Upper lobe of left lung (tissue), 6 donors: ENCODE data around the gene CCDC18. TPM values are rescaled to one million over a fixed set of nuclear protein-coding genes. Genes with fewer than 3 reads are reported as not detected.

ENCODE experiments used
- ATAC-seq, 2 donors: fragments of 200-7000 bp; cut with Tn5 transposase; one replicate each; pipeline ENCODE4 v1.9.1; 2022; ENCODE audit warnings: mild to moderate bottlenecking in 2 of 2, moderate library complexity in 2 of 2; ENCODE audit not compliant: low FRiP score in 2 of 2
- DNase-seq, 2 donors: peaks; one replicate each; pipeline ENCODE4 v3.0.0-alpha.2; 2019 to 2020
- H3K27ac ChIP-seq, 4 donors: fragments of 200-600 bp; sonication (generic); one replicate each; pipeline ENCODE4 v1.5.1; 2016 to 2019
- H3K27me3 ChIP-seq, 4 donors: fragments of 200-600 bp; sonication (generic); one replicate each; pipeline ENCODE4 v1.5.1; 2017 to 2019
- H3K36me3 ChIP-seq, 4 donors: fragments of 200-600 bp; sonication (generic); one replicate each; pipeline ENCODE4 v1.5.1; 2016 to 2019
- H3K4me1 ChIP-seq, 4 donors: fragments of 200-600 bp; sonication (generic); one replicate each; pipeline ENCODE4 v1.5.1; 2018 to 2019
- H3K4me3 ChIP-seq, 4 donors: fragments of 200-600 bp; sonication (generic); one replicate each; pipeline ENCODE4 v1.5.1; 2017 to 2019; ENCODE audit warnings: mild to moderate bottlenecking in 2 of 4, moderate library complexity in 1 of 4
- H3K9me3 ChIP-seq, 4 donors: fragments of 200-600 bp; sonication (generic); one replicate each; pipeline ENCODE4 v1.5.1; 2018 to 2019
- EP300 ChIP-seq, 4 donors: sonication (generic); formaldehyde crosslinking; IDR thresholded peaks; one replicate each; pipeline ENCODE4 v1.5.1; 2017; ENCODE audit warnings: antibody characterized with exemption in 4 of 4, control low read depth in 2 of 4
- POLR2A ChIP-seq, 4 donors: fragments of 450-650 bp; IDR thresholded peaks; one replicate each; pipeline ENCODE4 v1.5.1; 2016 to 2017; ENCODE audit warnings: antibody characterized with exemption in 4 of 4, mild to moderate bottlenecking in 2 of 4
- POLR2AphosphoS5 ChIP-seq, 2 donors: sonication (generic); formaldehyde crosslinking; IDR thresholded peaks; one replicate each; pipeline ENCODE4 v1.5.1; 2017; ENCODE audit warnings: antibody characterized with exemption in 2 of 2
- WGBS, 2 donors: methylation state at CpG; one replicate each; pipeline ENCODE4 v1.1.5; 2017 to 2018; 5-methylcytosine and 5-hydroxymethylcytosine counted together
- small RNA-seq, 4 donors: library from RNA; depleted of rRNA; stranded (forward); fragments of <200 nt; gene quantifications; one replicate each; pipeline ENCODE3, GENCODE V24; 2016
- total RNA-seq, 6 donors: library from RNA; depleted of rRNA in 4 of 6; stranded (reverse); fragments of >200 nt in 4 of 6; gene quantifications; one replicate each; pipeline versions ENCODE4 v1.1.0 to v1.2.1, GENCODE V29; 2016 to 2021
- TF ChIP-seq, protein P1 (sequence below), 6 experiments: fragments of 450-650 bp in 4 of 6; fragments of 200-600 bp in 2 of 6; sonication (generic) in 2 of 6; IDR thresholded peaks; one replicate each; pipeline ENCODE4 v1.5.1; 2016 to 2019; ENCODE audit warnings: antibody characterized with exemption in 6 of 6
- donor health status: DM: no; HTN: no; CAD: no; lungs with moderate emphysema.
- donor health status: DM: no; HTN: yes; CAD: no; lungs with severe emphysema.

CCDC18 gene
- total RNA-seq, 6 donors from 2014 or later, result 4.1 to 14.1 (median 6.4) TPM

DNA sequence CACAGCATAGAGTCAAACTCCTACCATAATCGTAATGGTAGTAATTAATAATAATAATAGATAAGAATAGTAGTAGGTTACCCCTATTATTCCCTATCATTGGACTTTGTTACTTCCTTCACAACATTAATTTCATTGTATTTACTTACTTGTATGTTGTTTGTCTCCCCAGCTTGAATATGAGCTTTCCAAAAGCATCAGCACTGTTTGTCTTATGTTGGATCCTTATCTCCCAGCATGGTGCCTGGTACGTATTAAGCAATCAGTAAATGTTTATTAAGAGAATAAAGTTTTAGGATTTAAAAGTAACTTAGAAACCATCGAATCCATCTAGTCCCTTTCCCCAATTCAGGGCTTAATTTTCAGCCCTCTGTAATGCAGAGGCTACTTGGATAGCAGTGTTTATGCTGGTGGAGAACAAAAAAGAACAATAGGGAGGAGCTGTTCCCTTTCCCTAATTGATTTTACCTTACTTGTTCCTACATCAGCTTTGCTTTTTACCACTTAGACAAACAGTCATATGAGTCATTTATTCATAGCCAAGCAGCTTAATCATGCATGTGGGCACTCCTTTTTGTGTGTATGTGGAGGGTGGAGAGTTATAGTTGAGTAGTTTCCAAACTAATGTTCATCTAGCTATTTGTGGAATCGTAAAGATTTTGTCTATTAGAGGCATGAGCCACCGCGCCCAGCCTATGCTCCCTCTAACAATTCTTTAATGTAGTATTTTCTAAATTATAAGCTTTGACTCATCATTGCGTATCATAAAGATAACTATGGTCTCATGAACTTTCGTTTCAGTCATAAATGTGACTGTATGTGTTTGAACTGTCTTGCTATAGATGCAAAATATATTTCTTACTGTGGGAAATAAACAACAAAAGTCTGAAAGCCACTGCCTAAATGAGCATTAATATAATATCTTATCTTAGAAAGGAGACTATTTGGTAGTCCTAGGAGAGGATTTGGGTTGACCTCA lies 144.3 kb downstream of the CCDC18 start:
- ATAC-seq (no peak), DNase-seq (no peak)
- no peak overlapping the region for H3K27ac ChIP-seq
- no peak overlapping the region for H3K4me3 ChIP-seq
- no peaks in the 10 kb centered on the region for H3K9me3 ChIP-seq
- TF ChIP-seq POLR2AphosphoS5 (IDR thresholded peaks at IDR 0.05) (no peak), EP300 (IDR thresholded peaks at IDR 0.05) (no peak), POLR2A (IDR thresholded peaks at IDR 0.05) (no peak)
- TF ChIP-seq, protein P1, sequence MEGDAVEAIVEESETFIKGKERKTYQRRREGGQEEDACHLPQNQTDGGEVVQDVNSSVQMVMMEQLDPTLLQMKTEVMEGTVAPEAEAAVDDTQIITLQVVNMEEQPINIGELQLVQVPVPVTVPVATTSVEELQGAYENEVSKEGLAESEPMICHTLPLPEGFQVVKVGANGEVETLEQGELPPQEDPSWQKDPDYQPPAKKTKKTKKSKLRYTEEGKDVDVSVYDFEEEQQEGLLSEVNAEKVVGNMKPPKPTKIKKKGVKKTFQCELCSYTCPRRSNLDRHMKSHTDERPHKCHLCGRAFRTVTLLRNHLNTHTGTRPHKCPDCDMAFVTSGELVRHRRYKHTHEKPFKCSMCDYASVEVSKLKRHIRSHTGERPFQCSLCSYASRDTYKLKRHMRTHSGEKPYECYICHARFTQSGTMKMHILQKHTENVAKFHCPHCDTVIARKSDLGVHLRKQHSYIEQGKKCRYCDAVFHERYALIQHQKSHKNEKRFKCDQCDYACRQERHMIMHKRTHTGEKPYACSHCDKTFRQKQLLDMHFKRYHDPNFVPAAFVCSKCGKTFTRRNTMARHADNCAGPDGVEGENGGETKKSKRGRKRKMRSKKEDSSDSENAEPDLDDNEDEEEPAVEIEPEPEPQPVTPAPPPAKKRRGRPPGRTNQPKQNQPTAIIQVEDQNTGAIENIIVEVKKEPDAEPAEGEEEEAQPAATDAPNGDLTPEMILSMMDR (IDR thresholded peaks at IDR 0.05), result no peak
- H3K27me3 ChIP-seq, result no peaks in the 10 kb centered on the region
- no peaks in the 10 kb centered on the region for H3K36me3 ChIP-seq
- WGBS, 2 donors, result 69 to 78% methylated on average over 8 of the region's 8 CpGs
- no peaks in the 10 kb centered on the region for H3K4me1 ChIP-seq

Small RNA genes within 50 kb of the gene (small RNA-seq; reads per million reads assigned to genes)
- 0 reads per million in 4 donors for gene AC126124.1
- 0 reads per million in 4 donors for gene AL139421.1

Other genes with a start within 250 kb of the CCDC18 start
- gene DIPK1A, start 219.3 kb upstream of the CCDC18 start, total RNA-seq, result 10 to 100 TPM in 1 of 6 donors, 1 to 10 TPM in 5; 2.8 to 15.2 (median 4.4) TPM
- 10 to 100 TPM; 15.4 to 29.4 (median 20.6) TPM for gene MTF2, start 101.4 kb upstream of the CCDC18 start, total RNA-seq
- 100 to 1,000 TPM in 1 of 6 donors, 10 to 100 TPM in 5; 40.3 to 137 (median 85.9) TPM for gene TMED5, start 311 bp upstream of the CCDC18 start, total RNA-seq
- gene DR1, start 165.2 kb downstream of the CCDC18 start, total RNA-seq, result 10 to 100 TPM; 12.6 to 50.0 (median 41.3) TPM